Esophagus squamous epithelium (tissue), 5 donors: ENCODE data around the gene TMEM165. TPM values are rescaled to one million over a fixed set of nuclear protein-coding genes. Genes with fewer than 3 reads are reported as not detected.
"Not testable (repeated sequence)": the region's sequence is repeated elsewhere in the genome, so short reads cannot be mapped to it uniquely, and the experiment has no call there.

Source experiments
- DNase-seq: peaks from one replicate; lab custom pipeline; 2025; lab: John Stamatoyannopoulos, UW
- H3K27ac ChIP-seq, 4 donors: fragments of 200-600 bp; sonication (generic); one replicate each; pipeline ENCODE4 v1.5.1; 2016 to 2019; ENCODE audit warnings: mild to moderate bottlenecking in 1 of 4
- H3K27me3 ChIP-seq, 4 donors: fragments of 200-600 bp; sonication (generic); 1 replicate in 3 of 4; 2 replicates in 1 of 4; pipeline versions ENCODE4 v1.5.1 to v1.6.0; 2017 to 2021; ENCODE audit warnings: antibody characterized with exemption in 1 of 4
- H3K36me3 ChIP-seq, 3 donors: fragments of 200-600 bp; sonication (generic); one replicate each; pipeline ENCODE4 v1.5.1; 2016 to 2019
- H3K4me1 ChIP-seq, 3 donors: fragments of 200-600 bp; sonication (generic); one replicate each; pipeline ENCODE4 v1.5.1; 2017 to 2019
- H3K4me3 ChIP-seq, 4 donors: fragments of 200-600 bp; sonication (generic); 1 replicate in 3 of 4; 2 replicates in 1 of 4; pipeline ENCODE4 v1.5.1; 2016 to 2019; ENCODE audit warnings: mild to moderate bottlenecking in 2 of 4, moderate library complexity in 1 of 4
- H3K9me3 ChIP-seq, 3 donors: fragments of 200-600 bp; sonication (generic); one replicate each; pipeline ENCODE4 v1.5.1; 2016 to 2019
- POLR2A ChIP-seq, 4 donors: fragments of 450-650 bp; IDR thresholded peaks; one replicate each; pipeline ENCODE4 v1.6.1; 2017; ENCODE audit warnings: antibody characterized with exemption in 4 of 4, mild to moderate bottlenecking in 4 of 4, moderate library complexity in 3 of 4
- WGBS, 2 donors: methylation state at CpG; one replicate each; pipeline ENCODE4 v1.1.5; 2018; 5-methylcytosine and 5-hydroxymethylcytosine counted together
- intact Hi-C: fragments of 100-400 bp; cut with DNase I; formaldehyde crosslinking; loops from one replicate; pipeline ENCODE4 v1.15.0; 2022
- total RNA-seq, 4 donors: library from RNA; depleted of rRNA; stranded (reverse); fragments of >200 nt; gene quantifications; one replicate each; pipeline ENCODE4 v1.1.0, GENCODE V29; 2016
- TF ChIP-seq, protein P1 (sequence below), 6 experiments: fragments of 450-650 bp in 4 of 6; fragments of 200-600 bp in 2 of 6; sonication (generic) in 2 of 6; IDR thresholded peaks; one replicate each; pipeline ENCODE4 v1.5.1; 2016 to 2019; ENCODE audit warnings: antibody characterized with exemption in 6 of 6, mild to moderate bottlenecking in 4 of 6, moderate library complexity in 4 of 6
- donor health status: DM: yes; HTN: yes; CAD: no.

TMEM165 gene
- total RNA-seq, 4 donors from 2014 or later, result 136 to 276 (median 179) TPM

DNA sequence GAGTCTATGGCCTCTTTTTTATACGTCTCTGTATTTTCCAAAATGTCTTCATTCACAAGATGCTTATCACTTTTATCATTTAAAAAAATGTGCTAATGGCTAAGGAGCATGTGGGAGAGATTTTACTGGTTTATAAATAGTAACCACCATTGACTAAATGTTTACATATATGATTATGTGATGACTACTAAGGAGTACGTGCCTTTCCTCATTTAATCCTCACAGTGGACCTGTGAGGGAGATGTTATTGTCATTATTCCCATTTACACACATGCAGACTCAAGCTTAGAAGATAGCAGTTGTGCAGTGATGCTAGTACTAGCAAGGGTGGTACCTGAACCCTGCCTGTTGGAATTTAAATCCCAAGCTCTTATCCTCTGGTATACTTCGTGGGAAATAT is 47.3 kb upstream of the TMEM165 start:
- intact Hi-C loops, result loop anchor here (5.0 to 10.0 kb wide), 3 partner anchors 49 to 199 kb away; partner anchors contain the start of genes CLOCK and TMEM165
- H3K36me3 ChIP-seq, result peaks cover 0 to 5% (median 0%) of the 10 kb centered on the region in 3 donors
- H3K27me3 ChIP-seq, result no peaks in the 10 kb centered on the region
- no peak for DNase-seq
- peak overlapping the region in 2 of 4 donors; percentile 93 to 97 for H3K27ac ChIP-seq
- TF ChIP-seq POLR2A (IDR thresholded peaks at IDR 0.05), result no peak
- TF ChIP-seq, protein P1, sequence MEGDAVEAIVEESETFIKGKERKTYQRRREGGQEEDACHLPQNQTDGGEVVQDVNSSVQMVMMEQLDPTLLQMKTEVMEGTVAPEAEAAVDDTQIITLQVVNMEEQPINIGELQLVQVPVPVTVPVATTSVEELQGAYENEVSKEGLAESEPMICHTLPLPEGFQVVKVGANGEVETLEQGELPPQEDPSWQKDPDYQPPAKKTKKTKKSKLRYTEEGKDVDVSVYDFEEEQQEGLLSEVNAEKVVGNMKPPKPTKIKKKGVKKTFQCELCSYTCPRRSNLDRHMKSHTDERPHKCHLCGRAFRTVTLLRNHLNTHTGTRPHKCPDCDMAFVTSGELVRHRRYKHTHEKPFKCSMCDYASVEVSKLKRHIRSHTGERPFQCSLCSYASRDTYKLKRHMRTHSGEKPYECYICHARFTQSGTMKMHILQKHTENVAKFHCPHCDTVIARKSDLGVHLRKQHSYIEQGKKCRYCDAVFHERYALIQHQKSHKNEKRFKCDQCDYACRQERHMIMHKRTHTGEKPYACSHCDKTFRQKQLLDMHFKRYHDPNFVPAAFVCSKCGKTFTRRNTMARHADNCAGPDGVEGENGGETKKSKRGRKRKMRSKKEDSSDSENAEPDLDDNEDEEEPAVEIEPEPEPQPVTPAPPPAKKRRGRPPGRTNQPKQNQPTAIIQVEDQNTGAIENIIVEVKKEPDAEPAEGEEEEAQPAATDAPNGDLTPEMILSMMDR (IDR thresholded peaks at IDR 0.05), result no peak
- peaks cover 18 to 51% (median 22%) of the 10 kb centered on the region in 3 donors for H3K4me1 ChIP-seq
- 65 to 69% methylated on average over 3 of the region's 3 CpGs for WGBS, 2 donors
- H3K4me3 ChIP-seq, result no peak overlapping the region
- H3K9me3 ChIP-seq, result no peaks in the 10 kb centered on the region

DNA sequence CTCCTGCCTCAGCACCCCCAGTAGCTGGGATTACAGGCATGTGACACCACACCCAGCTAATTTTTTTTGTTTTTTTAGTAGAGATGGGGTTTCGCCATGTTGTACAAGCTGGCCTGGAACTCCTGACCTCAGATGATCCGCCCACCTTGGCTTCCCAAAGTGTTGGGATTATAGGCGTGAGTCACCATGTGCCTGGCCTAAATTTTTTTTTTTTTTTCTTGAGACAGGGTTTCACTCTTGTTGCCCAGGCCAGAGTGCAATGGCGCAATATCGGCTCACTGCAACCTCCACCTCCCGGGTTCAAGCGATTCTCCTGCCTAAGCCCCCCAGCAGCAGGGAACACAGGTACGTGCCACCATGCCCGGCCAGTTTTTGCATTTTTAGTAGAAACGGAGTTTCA is 44.9 kb upstream of the TMEM165 start:
- H3K9me3 ChIP-seq, H3K27ac ChIP-seq, DNase-seq, H3K4me3 ChIP-seq, H3K27me3 ChIP-seq, intact Hi-C loops: not testable (repeated sequence)
- peaks cover 18 to 66% (median 22%) of the 10 kb centered on the region in 3 donors for H3K4me1 ChIP-seq
- WGBS, 2 donors, result 52 to 63% methylated on average over 3 to 10 of the region's 10 CpGs
- H3K36me3 ChIP-seq, result peaks cover 0 to 11% (median 0%) of the 10 kb centered on the region in 3 donors

DNA sequence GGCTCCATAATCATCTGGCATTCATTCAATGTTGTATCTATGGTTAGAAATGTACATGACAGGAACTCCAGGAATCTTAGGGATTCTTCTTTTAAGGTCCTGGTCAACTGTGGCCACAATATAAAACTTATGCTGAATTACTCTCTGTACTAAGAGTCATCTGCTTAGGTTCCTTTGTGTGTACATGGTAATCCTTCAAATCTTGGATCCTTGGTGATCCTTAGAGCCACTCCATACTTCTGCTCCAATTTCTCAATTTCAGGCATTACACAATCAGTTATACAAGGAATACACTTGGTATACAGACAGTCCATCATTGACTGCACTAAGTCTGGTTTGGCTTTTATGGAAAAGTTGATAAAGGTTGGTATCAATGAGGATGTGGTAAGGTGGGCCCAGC is 43.9 kb upstream of the TMEM165 start:
- DNase-seq, result no peak
- Histone ChIP-seq H3K4me1 (peaks cover 21 to 72% (median 23%) of the 10 kb centered on the region in 3 donors), H3K9me3 (no peaks in the 10 kb centered on the region), H3K36me3 (peaks cover 0 to 11% (median 0%) of the 10 kb centered on the region in 3 donors), H3K27ac (peak overlapping the region in 1 of 4 donors; percentile 13), H3K4me3 (no peak overlapping the region), H3K27me3 (no peaks in the 10 kb centered on the region)
- TF ChIP-seq POLR2A (IDR thresholded peaks at IDR 0.05), result no peak
- TF ChIP-seq, protein P1 (IDR thresholded peaks at IDR 0.05), result no peak
- intact Hi-C loops, result no loop called here

DNA sequence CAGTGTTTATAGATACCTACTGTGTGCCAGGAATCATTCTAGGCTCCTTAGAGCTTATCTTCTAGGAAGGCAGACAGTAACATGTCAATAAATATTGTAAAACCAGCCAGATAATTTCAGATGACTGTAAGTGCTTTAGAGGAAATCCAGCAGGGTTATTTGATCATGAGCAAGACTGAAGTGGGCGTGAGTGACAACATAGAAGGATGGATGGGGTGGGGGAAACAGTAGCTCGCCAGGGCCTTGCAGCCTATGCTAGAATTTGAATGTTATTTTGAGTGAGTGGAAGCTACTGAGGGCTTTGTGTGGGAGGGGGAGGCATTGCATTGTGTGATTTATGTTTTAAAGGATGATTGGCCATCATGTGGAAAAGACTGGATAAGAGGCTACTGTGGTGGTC is 43.0 kb upstream of the TMEM165 start:
- Histone ChIP-seq H3K36me3 (peaks cover 0 to 11% (median 0%) of the 10 kb centered on the region in 3 donors), H3K4me3 (no peak overlapping the region), H3K4me1 (peaks cover 24 to 72% (median 26%) of the 10 kb centered on the region in 3 donors), H3K9me3 (no peaks in the 10 kb centered on the region), H3K27me3 (no peaks in the 10 kb centered on the region), H3K27ac (no peak overlapping the region)
- no peak for DNase-seq
- 90 to 92% methylated on average over 2 of the region's 2 CpGs for WGBS, 2 donors
- TF ChIP-seq, protein P1 (IDR thresholded peaks at IDR 0.05), result no peak
- no peak for TF ChIP-seq POLR2A (IDR thresholded peaks at IDR 0.05)
- intact Hi-C loops, result no loop called here

DNA sequence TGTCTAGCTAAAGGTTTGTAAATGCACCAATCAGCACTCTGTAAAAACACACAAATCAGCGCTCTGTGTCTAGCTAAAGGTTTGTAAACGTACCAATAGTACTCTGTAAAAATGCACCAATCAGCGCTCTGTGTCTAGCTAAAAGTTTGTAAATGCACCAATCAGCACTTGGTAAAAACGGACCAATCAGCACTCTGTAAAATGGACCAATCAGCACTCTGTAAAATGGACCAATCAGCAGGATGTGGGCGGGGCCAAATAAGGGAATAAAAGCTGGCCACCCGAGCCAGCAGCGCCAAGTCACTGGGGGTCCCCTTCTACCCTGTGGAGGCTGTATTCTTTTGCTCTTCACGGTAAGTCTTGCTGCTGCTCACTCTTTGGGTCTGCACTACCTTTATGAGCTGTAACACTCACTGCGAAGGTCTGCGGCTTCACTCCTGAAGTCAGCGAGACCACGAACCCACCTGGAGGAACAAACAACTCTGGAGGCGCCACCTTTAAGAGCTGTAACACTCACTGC is 42.5 kb upstream of the TMEM165 start:
- H3K4me3 ChIP-seq, H3K27ac ChIP-seq, DNase-seq, intact Hi-C loops, H3K9me3 ChIP-seq, H3K27me3 ChIP-seq: not testable (repeated sequence)
- 94 to 98% methylated on average over 10 to 11 of the region's 13 CpGs for WGBS, 2 donors
- peaks cover 26 to 72% (median 30%) of the 10 kb centered on the region in 3 donors for H3K4me1 ChIP-seq
- peaks cover 0 to 11% (median 0%) of the 10 kb centered on the region in 3 donors for H3K36me3 ChIP-seq

DNA sequence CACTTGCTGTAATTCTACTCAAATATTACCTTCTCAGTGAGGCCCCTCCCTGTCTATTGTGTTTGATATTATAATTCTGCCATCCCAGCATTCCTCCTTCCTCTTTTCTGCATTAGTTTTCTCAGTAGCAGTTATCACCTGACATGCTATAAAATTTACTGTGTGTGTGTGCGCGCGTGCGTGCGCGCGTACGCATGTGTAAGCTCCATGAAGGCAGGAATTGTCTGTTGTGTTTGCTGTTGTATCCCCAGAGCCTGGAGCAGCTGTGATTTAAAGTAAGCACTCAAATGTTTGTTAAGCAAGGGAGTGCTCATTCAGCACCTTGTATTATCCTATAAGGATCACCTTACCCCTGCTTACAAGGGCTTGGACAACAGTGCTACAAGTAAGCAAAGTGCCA is 41.1 kb upstream of the TMEM165 start:
- Histone ChIP-seq H3K36me3 (peaks cover 0 to 11% (median 0%) of the 10 kb centered on the region in 3 donors), H3K27ac (peak overlapping the region in 3 of 4 donors; percentile 0 to 58 (median 29)), H3K4me3 (no peak overlapping the region), H3K9me3 (no peaks in the 10 kb centered on the region), H3K4me1 (peaks cover 33 to 76% (median 41%) of the 10 kb centered on the region in 3 donors), H3K27me3 (no peaks in the 10 kb centered on the region)
- whole genome bisulfite sequencing, 2 donors, result 42 to 91% methylated on average over 2 to 8 of the region's 8 CpGs
- no peak for DNase-seq
- TF ChIP-seq, protein P1 (IDR thresholded peaks at IDR 0.05), result no peak
- TF ChIP-seq POLR2A (IDR thresholded peaks at IDR 0.05), result no peak
- intact Hi-C loops, result no loop called here
